ENCODE measurements around the gene TRIP6. TPM values are rescaled to one million over a fixed set of nuclear protein-coding genes. Genes with fewer than 3 reads are reported as not detected.
"Not testable (repeated sequence)": the region's sequence is repeated elsewhere in the genome, so short reads cannot be mapped to it uniquely, and the experiment has no call there.

TRIP6 gene
- total RNA-seq, 1 donor from 2014 or later, result 24.4 TPM

GRCh38 chr7:100897772-100898454, 30.7 kb downstream of the TRIP6 start:
- no peak for DNase-seq (ENCODE audit: low spot score)
- intact Hi-C loops (cut with DNase I), result loop anchor here (1.0 to 10.0 kb wide), 3 partner anchors 161 to 267 kb away; partner anchors contain the start of gene VGF

DNA sequence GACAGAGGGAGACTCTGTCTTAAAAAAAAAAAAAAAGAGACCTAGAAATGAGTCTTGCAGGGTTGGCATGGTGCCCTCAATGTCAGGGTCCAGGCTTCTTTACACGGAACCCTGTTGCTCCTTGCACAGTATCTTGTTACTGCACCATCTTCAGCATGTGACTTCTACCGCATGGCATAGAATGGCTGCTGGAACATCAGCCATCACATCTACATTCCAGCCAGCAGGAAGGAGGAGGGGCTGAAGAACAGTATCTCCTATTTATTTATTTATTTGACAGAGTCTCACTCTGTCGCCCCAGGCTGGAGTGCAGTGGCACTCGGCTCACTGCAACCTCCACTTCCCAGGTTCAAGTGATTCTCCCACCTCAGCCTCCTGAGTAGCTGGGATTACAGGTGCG, 32.2 kb downstream of the TRIP6 start:
- DNase-seq (ENCODE audit: low spot score), result no peak
- intact Hi-C loops (cut with DNase I), result loop anchor here (5.0 to 10.0 kb wide), 2 partner anchors 178 to 265 kb away; partner anchors contain the start of gene VGF

DNA sequence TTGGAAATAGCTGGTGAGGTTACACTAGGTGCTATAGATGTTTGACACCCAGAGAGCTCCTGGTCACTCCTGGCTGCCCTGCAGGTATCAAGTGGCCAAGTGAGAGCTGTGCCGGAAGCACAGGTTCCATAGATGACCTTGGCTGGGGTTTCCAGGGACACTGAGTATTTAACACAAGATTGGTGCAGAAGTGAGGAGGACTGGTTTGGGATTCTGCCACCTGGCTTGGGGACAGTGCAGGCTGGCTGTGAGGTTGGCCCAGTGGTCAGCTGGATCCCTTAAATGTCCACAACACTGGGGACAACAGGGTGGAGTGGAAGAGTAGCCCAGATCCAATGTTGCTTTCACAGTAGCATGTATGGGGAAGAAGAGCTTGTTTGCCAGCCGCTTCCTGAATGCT, 33.8 kb downstream of the TRIP6 start:
- intact Hi-C loops (cut with DNase I), result no loop called here
- no peak for DNase-seq (ENCODE audit: low spot score)

- intact Hi-C loops (cut with DNase I), result no loop called here
- no peak for DNase-seq (ENCODE audit: low spot score)
Observed at GRCh38 chr7:100901921-100902332, 34.7 kb downstream of the TRIP6 start.

GRCh38 chr7:100902638-100903037, 35.5 kb downstream of the TRIP6 start:
- intact Hi-C loops (cut with DNase I), result no loop called here
- DNase-seq (ENCODE audit: low spot score), result no peak

- no peak for DNase-seq (ENCODE audit: low spot score)
- intact Hi-C loops (cut with DNase I), result no loop called here
Observed at GRCh38 chr7:100908512-100908911, 41.3 kb downstream of the TRIP6 start.

- intact Hi-C loops (cut with DNase I); DNase-seq (ENCODE audit: low spot score): not testable (repeated sequence)
Observed at GRCh38 chr7:100910443-100910842, 43.3 kb downstream of the TRIP6 start.

GRCh38 chr7:100911484-100911883, 44.3 kb downstream of the TRIP6 start:
- intact Hi-C loops (cut with DNase I), result no loop called here

DNA sequence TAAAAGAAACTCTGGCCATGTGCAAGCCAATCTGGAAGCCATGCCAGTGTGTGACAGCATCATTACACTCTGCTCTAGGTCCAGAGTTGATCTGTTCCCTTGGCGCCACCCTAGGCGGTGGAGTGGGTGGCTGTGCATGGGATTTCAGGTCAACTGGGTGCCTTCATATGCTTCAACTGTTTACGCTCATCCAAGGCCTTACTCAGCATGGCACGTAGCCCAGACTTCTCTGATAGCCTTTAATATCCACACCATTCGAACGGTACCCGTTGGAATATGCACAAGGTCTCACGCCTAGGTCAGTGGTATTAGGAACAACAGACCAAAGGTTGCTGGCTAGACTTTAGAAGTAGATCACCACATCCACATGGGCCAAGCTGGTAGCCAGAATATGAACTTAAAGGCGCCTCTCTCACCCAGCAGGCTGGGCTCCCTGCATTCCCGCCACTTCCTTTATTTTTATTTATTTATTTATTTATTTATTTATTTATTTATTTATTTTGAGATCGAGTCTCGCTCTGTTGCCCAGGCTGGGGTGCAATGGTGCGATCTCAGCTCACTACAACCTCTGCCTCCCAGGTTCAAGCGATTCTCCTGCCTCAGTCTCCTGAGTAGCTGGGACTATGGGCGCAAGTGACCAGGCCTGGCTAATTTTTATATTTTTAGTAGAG, 47.2 kb downstream of the TRIP6 start:
- no peak for DNase-seq (ENCODE audit: low spot score)
- intact Hi-C loops (cut with DNase I), result no loop called here

More at GRCh38 chr7:100911484-100911883, 44.3 kb downstream of the TRIP6 start:
- no peak for DNase-seq (ENCODE audit: low spot score)

- intact Hi-C loops (cut with DNase I), result no loop called here
Observed at GRCh38 chr7:100914879-100915447, 47.8 kb downstream of the TRIP6 start.

GRCh38 chr7:100919335-100919734, 52.1 kb downstream of the TRIP6 start:
- intact Hi-C loops (cut with DNase I); DNase-seq (ENCODE audit: low spot score): not testable (repeated sequence)

More at GRCh38 chr7:100914879-100915447, 47.8 kb downstream of the TRIP6 start:
- DNase-seq (ENCODE audit: low spot score), result no peak

GRCh38 chr7:100919779-100920437, 52.7 kb downstream of the TRIP6 start:
- DNase-seq (ENCODE audit: low spot score); intact Hi-C loops (cut with DNase I): not testable (repeated sequence)

DNA sequence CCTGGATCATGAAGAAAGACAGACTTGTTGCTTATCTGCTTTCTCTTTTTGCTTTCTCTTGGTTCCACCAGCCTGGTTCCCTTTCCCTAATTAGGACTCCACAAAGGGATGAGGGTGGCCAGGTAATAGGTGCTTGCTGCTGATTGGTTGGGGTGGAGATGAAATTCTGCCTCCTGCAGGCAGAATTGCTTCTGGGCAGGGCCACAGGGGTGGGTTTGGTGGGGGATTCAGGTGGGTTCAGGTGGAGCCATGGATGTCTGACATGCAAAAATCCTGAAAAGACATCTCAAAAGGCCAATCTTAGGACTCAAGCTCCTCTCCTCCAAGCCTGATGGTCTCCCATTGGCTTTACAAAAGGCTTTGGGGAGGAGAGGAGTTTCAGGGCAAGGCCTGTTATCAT, 53.9 kb downstream of the TRIP6 start:
- intact Hi-C loops (cut with DNase I), result no loop called here
- DNase-seq (ENCODE audit: low spot score), result no peak

Small RNA genes within 50 kb of the gene (microRNA-seq; reads per million reads assigned to microRNA genes)
- not detected for gene MIR6875

Other genes starting within 250 kb of the TRIP6 start
- 0.13 TPM for gene TFR2, start 225.8 kb upstream of the TRIP6 start, total RNA-seq
- gene ACTL6B, start 210.9 kb upstream of the TRIP6 start, total RNA-seq, result not detected
- 123 TPM for gene GNB2, start 193.6 kb upstream of the TRIP6 start, total RNA-seq
- gene GIGYF1, start 173.1 kb upstream of the TRIP6 start, total RNA-seq, result 23.9 TPM
- gene POP7, start 161.3 kb upstream of the TRIP6 start, total RNA-seq, result 25.1 TPM
- gene EPO, start 146.9 kb upstream of the TRIP6 start, total RNA-seq, result not detected
- gene ZAN, start 133.8 kb upstream of the TRIP6 start, total RNA-seq, result not detected
- gene EPHB4, start 39.9 kb upstream of the TRIP6 start, total RNA-seq, result 23.9 TPM
- 6.9 TPM for gene SLC12A9, start 14.7 kb upstream of the TRIP6 start, total RNA-seq
- gene SRRT, start 7.7 kb downstream of the TRIP6 start, total RNA-seq, result 62.9 TPM
- 2.1 TPM for gene UFSP1, start 22.3 kb downstream of the TRIP6 start, total RNA-seq
- gene ACHE, start 28.5 kb downstream of the TRIP6 start, total RNA-seq, result 2.1 TPM
- gene MUC3A, start 82.1 kb downstream of the TRIP6 start, total RNA-seq, result 0.86 TPM
- 0.19 TPM for gene MUC12, start 102.2 kb downstream of the TRIP6 start, total RNA-seq
- gene MUC17, start 152.7 kb downstream of the TRIP6 start, total RNA-seq, result not detected
- 16.6 TPM for gene TRIM56, start 218.1 kb downstream of the TRIP6 start, total RNA-seq